ENCODE results near the gene RAD51B. TPM values are rescaled to one million over a fixed set of nuclear protein-coding genes. Genes with fewer than 3 reads are reported as not detected.

The RAD51B gene
- total RNA-seq, 1 experiment from 2014 or later = 16.7 TPM

GRCh38 chr14:68501614-68502052 lies 682.1 kb downstream of the RAD51B start:
- Histone ChIP-seq H2BK15ac (ENCODE audit: low read depth, low read length) (no peak overlapping the region), H3K23ac (ENCODE audit: insufficient read length, low read depth, low read length) (no peak overlapping the region), H4K5ac (ENCODE audit: insufficient read length, low read depth, low read length) (no peak overlapping the region), H3K4me2 (ENCODE audit: insufficient read depth, insufficient read length, low read length) (no peak overlapping the region), H4K20me1 (ENCODE audit: control insufficient read depth, insufficient read depth, insufficient read length) (no peaks in the 10 kb centered on the region), H3K23me2 (ENCODE audit: insufficient read length, low read depth, low read length, poor library complexity, severe bottlenecking) (no peaks in the 10 kb centered on the region), H3K18ac (ENCODE audit: insufficient read length, low read depth, low read length) (no peak overlapping the region), H4K8ac (replicated peaks; ENCODE audit: insufficient read length, low read depth, low read length) (no peak overlapping the region), H3K4ac (ENCODE audit: low read depth, low read length) (no peak overlapping the region), H3T11ph (ENCODE audit: low read length) (no peak overlapping the region), H2BK120ac (ENCODE audit: low read depth, low read length, poor library complexity, severe bottlenecking) (no peak overlapping the region), H3K79me2 (ENCODE audit: insufficient read depth, low read length) (no peaks in the 10 kb centered on the region), H2AK5ac (ENCODE audit: insufficient read length, low read length) (no peak overlapping the region), H3K56ac (ENCODE audit: insufficient read length, low read depth, low read length) (no peak overlapping the region), H2BK5ac (ENCODE audit: insufficient read length, low read length) (no peak overlapping the region), H2AFZ (ENCODE audit: low read length) (no peak overlapping the region), H3K4me1 (ENCODE audit: insufficient read depth, low read length) (peaks cover 5% of the 10 kb centered on the region; the same call in 1 of the 2 replicates), H2BK12ac (ENCODE audit: insufficient read length, low read depth, low read length) (no peak overlapping the region), H3K27me3 (ENCODE audit: insufficient read depth, low read length) (no peaks in the 10 kb centered on the region), H3K9me3 (ENCODE audit: control insufficient read depth, low read depth, low read length) (no peaks in the 10 kb centered on the region), H4K91ac (ENCODE audit: insufficient read length, low read depth, low read length) (no peak overlapping the region), H3K14ac (ENCODE audit: insufficient read depth, low read length) (no peak overlapping the region; the same call in 1 of the 2 replicates), H2BK20ac (ENCODE audit: low read depth, low read length, poor library complexity, severe bottlenecking) (no peak overlapping the region), H3K9ac (ENCODE audit: extremely low read depth, insufficient read length, low read length) (no peak overlapping the region), H3K79me1 (ENCODE audit: insufficient read depth, low read depth, low read length, poor library complexity, severe bottlenecking) (no peaks in the 10 kb centered on the region), H3K27ac (ENCODE audit: insufficient read length, low read depth, low read length) (no peak overlapping the region)
- no peaks in the 10 kb centered on the region for H3K9me3 Mint-ChIP-seq
- H3K27ac Mint-ChIP-seq = no peak overlapping the region; a peak in 1 of 7 replicates
- 0 out of 2 replicates have a peak, but pooled peaks cover 1% of the 10 kb centered on the region for H3K27me3 Mint-ChIP-seq (ENCODE audit: low read depth)
- no peak overlapping the region for H3K4me3 Mint-ChIP-seq
- peaks cover 0 to 2% (median 0%) of the 10 kb centered on the region in 3 experiments; a peak in 2 of 7 replicates for H3K36me3 Mint-ChIP-seq (ENCODE audit: insufficient read depth in 1 of 3, low read depth in 3 of 3)
- no peak for DNase-seq
- no peak for TF ChIP-seq CTCF (conservative IDR thresholded peaks at IDR 0.05)
- peaks cover 37 to 44% of the 10 kb centered on the region in 2 experiments for H3K4me1 Mint-ChIP-seq
- no CpG with 5 or more reads among the region's 9 CpGs for WGBS (ENCODE audit: extremely low coverage, insufficient read length, low lambda C conversion rate)
